Endodermal cell (in vitro differentiated cells): ENCODE measurements around the gene PLEKHA1. TPM values are rescaled to one million over a fixed set of nuclear protein-coding genes. Genes with fewer than 3 reads are reported as not detected.

ENCODE experiments used
- DNase-seq: peaks from one replicate; pipeline ENCODE4 v3.0.0-alpha.2; 2017
- H3K27ac ChIP-seq: 2 replicates; pipeline ENCODE4 v1.5.1; 2013; ENCODE audit warnings: mild to moderate bottlenecking, low read depth, low read length, moderate library complexity
- H3K27me3 ChIP-seq: 2 replicates; pipeline ENCODE4 v1.6.1; 2013; ENCODE audit warnings: mild to moderate bottlenecking, low read length, moderate library complexity; ENCODE audit not compliant: insufficient read depth, control insufficient read depth, poor library complexity, severe bottlenecking
- H3K36me3 ChIP-seq: 2 replicates; pipeline ENCODE4 v1.7.0; 2013; ENCODE audit warnings: mild to moderate bottlenecking, low read length, moderate library complexity; ENCODE audit not compliant: control insufficient read depth, insufficient read depth
- H3K4me1 ChIP-seq: one replicate; pipeline ENCODE4 v1.7.0; 2013; ENCODE audit warnings: low read length; ENCODE audit not compliant: control insufficient read depth, insufficient read depth
- H3K4me3 ChIP-seq: 2 replicates; pipeline ENCODE4 v1.5.1; 2013; ENCODE audit warnings: mild to moderate bottlenecking, low read length, moderate library complexity
- H3K9ac ChIP-seq: 2 replicates; pipeline ENCODE4 v1.6.1; 2013; ENCODE audit warnings: mild to moderate bottlenecking, low read length, moderate library complexity; ENCODE audit not compliant: poor library complexity, severe bottlenecking; ENCODE audit errors: extremely low read depth
- H3K9me3 ChIP-seq: 2 replicates; pipeline ENCODE4 v1.6.1; 2013; ENCODE audit warnings: mild to moderate bottlenecking, low read length, moderate library complexity; ENCODE audit not compliant: control insufficient read depth
- H3K27ac Mint-ChIP-seq: 2 replicates; pipeline ENCODE4 v1.8.0; 2020; ENCODE audit warnings: mixed read lengths
- H3K27me3 Mint-ChIP-seq: 2 replicates; pipeline ENCODE4 v1.8.0; 2021; ENCODE audit warnings: mild to moderate bottlenecking, mixed read lengths; ENCODE audit not compliant: insufficient read depth
- H3K36me3 Mint-ChIP-seq: 2 replicates; pipeline ENCODE4 v1.8.0; 2020; ENCODE audit warnings: low read depth, mixed read lengths
- H3K4me1 Mint-ChIP-seq: 2 replicates; pipeline ENCODE4 v1.8.0; 2020; ENCODE audit warnings: mixed read lengths
- H3K4me3 Mint-ChIP-seq: 2 replicates; pipeline ENCODE4 v1.8.0; 2020; ENCODE audit warnings: mild to moderate bottlenecking, moderate library complexity, mixed read lengths
- H3K9me3 Mint-ChIP-seq: 2 replicates; pipeline ENCODE4 v1.8.0; 2020; ENCODE audit warnings: mild to moderate bottlenecking, mixed read lengths
- WGBS, 2 experiments: methylation state at CpG; one replicate each; pipeline versions ENCODE4 v1.1.5 to v1.1.7; 2013; ENCODE audit warnings: missing lambda C conversion rate in 2 of 2, mixed read lengths in 1 of 2; ENCODE audit not compliant: insufficient coverage in 1 of 2, insufficient read length in 1 of 2; 5-methylcytosine and 5-hydroxymethylcytosine counted together
- total RNA-seq, 2 donors: library from RNA; stranded (reverse); fragmentation: NEBNext Ultra II Directional in 1 of 2; extraction: Animal tissue kit (Norgen Biotek cat#: 25700) in 1 of 2; gene quantifications; 2 replicates in 1 of 2; 3 replicates in 1 of 2; pipeline ENCODE4 v1.2.1, GENCODE V29; 2021
- TF ChIP-seq, protein P1 (sequence below): fragments of 200-600 bp; sonication (generic); conservative IDR thresholded peaks from 2 replicates; pipeline ENCODE4 v1.5.0; 2021; ENCODE audit warnings: antibody characterized with exemption, mild to moderate bottlenecking

The PLEKHA1 gene
- total RNA-seq, 2 donors from 2014 or later: 29.6 to 49.0 TPM

DNA sequence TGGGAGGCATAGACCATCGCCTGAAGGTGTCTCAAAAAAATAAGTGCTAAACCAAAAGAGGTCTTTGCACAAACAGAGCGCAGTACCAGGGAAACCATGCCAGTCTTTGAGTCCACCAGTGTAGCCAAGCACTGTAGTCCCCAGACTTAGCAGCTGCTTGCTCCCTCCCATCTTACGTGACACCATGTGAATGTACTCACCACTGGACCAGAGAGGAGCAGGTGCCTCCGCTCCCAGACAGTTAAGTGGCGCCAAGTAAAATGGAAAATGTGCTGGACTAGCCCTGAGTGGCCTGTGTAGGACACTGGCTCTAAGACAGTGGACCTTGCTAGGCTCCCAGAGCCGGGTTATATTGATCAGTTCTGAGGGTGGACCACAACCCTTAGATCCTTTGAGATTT, 47.7 kb upstream of the PLEKHA1 start:
- DNase-seq: no peak
- H3K27me3 ChIP-seq: no peaks in the 10 kb centered on the region
- no peaks in the 10 kb centered on the region for H3K9me3 Mint-ChIP-seq
- H3K36me3 Mint-ChIP-seq: no peaks in the 10 kb centered on the region
- no peaks in the 10 kb centered on the region for H3K9me3 ChIP-seq
- no peaks in the 10 kb centered on the region for H3K4me1 ChIP-seq
- H3K27ac Mint-ChIP-seq: no peak overlapping the region
- no peaks in the 10 kb centered on the region for H3K36me3 ChIP-seq
- H3K9ac ChIP-seq: no peak overlapping the region
- H3K4me1 Mint-ChIP-seq: peaks cover 6% of the 10 kb centered on the region
- no peak overlapping the region for H3K27ac ChIP-seq
- peaks cover 1% of the 10 kb centered on the region for H3K27me3 Mint-ChIP-seq
- no peak overlapping the region for H3K4me3 Mint-ChIP-seq
- no peak overlapping the region for H3K4me3 ChIP-seq
- WGBS, 2 experiments: 78 to 95% methylated on average over 5 to 6 of the region's 6 CpGs
- TF ChIP-seq, protein P1, sequence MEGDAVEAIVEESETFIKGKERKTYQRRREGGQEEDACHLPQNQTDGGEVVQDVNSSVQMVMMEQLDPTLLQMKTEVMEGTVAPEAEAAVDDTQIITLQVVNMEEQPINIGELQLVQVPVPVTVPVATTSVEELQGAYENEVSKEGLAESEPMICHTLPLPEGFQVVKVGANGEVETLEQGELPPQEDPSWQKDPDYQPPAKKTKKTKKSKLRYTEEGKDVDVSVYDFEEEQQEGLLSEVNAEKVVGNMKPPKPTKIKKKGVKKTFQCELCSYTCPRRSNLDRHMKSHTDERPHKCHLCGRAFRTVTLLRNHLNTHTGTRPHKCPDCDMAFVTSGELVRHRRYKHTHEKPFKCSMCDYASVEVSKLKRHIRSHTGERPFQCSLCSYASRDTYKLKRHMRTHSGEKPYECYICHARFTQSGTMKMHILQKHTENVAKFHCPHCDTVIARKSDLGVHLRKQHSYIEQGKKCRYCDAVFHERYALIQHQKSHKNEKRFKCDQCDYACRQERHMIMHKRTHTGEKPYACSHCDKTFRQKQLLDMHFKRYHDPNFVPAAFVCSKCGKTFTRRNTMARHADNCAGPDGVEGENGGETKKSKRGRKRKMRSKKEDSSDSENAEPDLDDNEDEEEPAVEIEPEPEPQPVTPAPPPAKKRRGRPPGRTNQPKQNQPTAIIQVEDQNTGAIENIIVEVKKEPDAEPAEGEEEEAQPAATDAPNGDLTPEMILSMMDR: no peak

DNA sequence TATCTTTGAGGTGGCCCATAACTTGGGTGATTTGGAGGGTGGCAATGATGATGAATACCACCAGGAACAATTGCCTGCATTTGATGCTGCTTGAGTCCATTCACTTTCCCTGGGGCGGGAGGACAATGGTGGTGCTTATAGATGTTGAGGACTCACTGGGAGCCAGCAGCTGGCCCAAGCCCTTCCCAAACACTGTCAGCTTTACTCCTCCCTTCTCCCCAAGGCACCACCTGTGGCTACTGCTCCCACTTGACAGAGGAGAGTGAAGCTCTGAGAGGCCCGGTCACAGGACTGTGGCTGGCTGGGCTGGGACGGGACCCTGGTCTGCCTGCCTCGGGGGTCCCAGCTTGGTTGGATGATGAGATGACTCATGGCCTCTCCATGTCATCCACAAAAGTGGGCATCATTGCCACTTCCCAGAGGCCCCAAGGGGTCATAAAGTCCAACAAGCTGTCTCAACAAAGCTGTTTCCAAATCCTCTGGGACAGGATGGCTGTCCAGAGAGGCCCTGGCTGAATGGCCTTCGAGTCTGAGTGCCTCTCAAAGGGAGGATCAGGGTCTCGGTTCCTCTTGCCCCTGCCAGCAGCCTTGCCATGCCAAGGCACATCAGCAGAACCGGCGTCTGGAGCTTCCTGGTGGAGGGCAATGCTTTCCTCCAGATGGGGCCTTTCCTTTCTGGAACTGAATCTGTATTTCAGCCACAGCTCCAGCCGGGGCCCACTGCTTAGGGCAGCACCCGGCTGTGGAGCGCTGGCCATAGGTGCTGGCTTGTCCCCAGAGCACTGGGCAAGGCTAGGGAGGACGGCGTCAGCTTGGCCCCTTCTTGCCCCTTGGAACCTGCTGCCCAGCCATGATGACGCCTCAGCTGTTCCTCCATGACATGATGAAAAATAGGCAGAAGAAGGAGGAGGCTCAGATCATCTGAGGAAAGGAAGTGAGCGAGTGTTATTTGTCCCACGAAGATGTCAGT, 47.0 kb upstream of the PLEKHA1 start:
- H3K27ac Mint-ChIP-seq: no peak overlapping the region
- Histone ChIP-seq H3K4me3 (no peak overlapping the region), H3K27ac (no peak overlapping the region), H3K4me1 (no peaks in the 10 kb centered on the region), H3K36me3 (no peaks in the 10 kb centered on the region), H3K27me3 (no peaks in the 10 kb centered on the region), H3K9ac (no peak overlapping the region), H3K9me3 (no peaks in the 10 kb centered on the region)
- no peak overlapping the region for H3K4me3 Mint-ChIP-seq
- no peaks in the 10 kb centered on the region for H3K36me3 Mint-ChIP-seq
- H3K4me1 Mint-ChIP-seq: peaks cover 6% of the 10 kb centered on the region
- TF ChIP-seq, protein P1: no peak
- DNase-seq: no peak
- 91 to 94% methylated on average over 9 to 16 of the region's 16 CpGs for WGBS, 2 experiments
- H3K9me3 Mint-ChIP-seq: no peaks in the 10 kb centered on the region
- peaks cover 3% of the 10 kb centered on the region for H3K27me3 Mint-ChIP-seq

DNA sequence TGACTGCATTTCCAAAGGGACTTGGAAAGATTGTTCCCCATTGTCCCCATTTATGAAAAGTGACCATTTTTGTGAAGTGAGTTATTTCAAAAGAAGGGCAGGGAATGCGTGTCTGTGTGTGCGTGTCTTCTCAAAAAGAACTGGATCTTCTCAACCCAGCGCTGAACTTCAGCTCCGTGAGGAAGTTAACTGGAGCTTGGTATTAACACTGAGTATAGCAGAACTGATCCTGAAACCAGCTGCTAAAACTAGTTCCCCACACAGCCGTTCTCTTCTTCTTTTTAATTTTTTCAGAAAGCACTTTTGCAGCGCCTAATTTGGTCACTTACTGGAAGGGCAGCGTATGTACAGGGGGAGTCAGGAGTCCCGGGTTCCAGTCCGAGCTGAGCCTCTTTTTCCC, 45.8 kb upstream of the PLEKHA1 start:
- H3K4me1 ChIP-seq: no peaks in the 10 kb centered on the region
- 84 to 88% methylated on average over 8 to 9 of the region's 9 CpGs for WGBS, 2 experiments
- no peaks in the 10 kb centered on the region for H3K36me3 Mint-ChIP-seq
- H3K36me3 ChIP-seq: no peaks in the 10 kb centered on the region
- no peak overlapping the region for H3K27ac Mint-ChIP-seq
- TF ChIP-seq, protein P1: no peak
- no peak overlapping the region for H3K4me3 ChIP-seq
- peaks cover 3% of the 10 kb centered on the region for H3K27me3 Mint-ChIP-seq
- no peaks in the 10 kb centered on the region for H3K27me3 ChIP-seq
- no peak overlapping the region for H3K27ac ChIP-seq
- no peak overlapping the region for H3K4me3 Mint-ChIP-seq
- DNase-seq: no peak
- H3K9ac ChIP-seq: no peak overlapping the region
- H3K4me1 Mint-ChIP-seq: no peaks in the 10 kb centered on the region
- no peaks in the 10 kb centered on the region for H3K9me3 ChIP-seq
- no peaks in the 10 kb centered on the region for H3K9me3 Mint-ChIP-seq
